GM20000 (cell line): ENCODE measurements around the gene TOX4.
A peak's percentile ranks its signal among the peaks of the same experiment; 100 is the strongest.

Experiments
- DNase-seq: peaks from one replicate; pipeline ENCODE4 v3.0.0; 2012; ENCODE audit warnings: low spot score
- CTCF ChIP-seq: IDR thresholded peaks from 2 replicates; pipeline ENCODE4 v1.5.1; 2012; ENCODE audit warnings: mild to moderate bottlenecking, control low read depth; ENCODE audit errors: extremely low read depth, missing control alignments

The TOX4 gene

DNA sequence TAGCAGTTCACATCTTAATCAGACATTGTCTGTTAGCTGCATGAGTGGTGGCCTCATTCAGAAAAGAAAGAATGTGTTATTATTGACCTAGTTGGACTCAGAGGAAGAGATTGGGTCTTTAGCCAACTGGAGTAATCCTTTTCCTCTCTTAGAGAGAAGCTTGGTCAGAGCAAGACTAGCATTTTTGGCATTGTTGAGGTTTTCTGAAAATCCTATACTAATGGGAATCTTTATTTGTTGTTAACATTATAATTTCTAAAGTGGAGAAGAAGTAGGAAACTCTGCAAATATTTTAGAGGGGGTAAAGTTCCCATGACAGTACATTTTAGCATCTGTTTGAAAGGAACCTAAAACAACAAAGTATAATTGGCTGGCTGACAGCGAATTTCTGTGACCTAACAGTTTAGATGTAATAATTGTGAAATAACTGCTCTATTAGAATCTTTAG, 9.7 kb downstream of the TOX4 start:
- DNase-seq = no peak

DNA sequence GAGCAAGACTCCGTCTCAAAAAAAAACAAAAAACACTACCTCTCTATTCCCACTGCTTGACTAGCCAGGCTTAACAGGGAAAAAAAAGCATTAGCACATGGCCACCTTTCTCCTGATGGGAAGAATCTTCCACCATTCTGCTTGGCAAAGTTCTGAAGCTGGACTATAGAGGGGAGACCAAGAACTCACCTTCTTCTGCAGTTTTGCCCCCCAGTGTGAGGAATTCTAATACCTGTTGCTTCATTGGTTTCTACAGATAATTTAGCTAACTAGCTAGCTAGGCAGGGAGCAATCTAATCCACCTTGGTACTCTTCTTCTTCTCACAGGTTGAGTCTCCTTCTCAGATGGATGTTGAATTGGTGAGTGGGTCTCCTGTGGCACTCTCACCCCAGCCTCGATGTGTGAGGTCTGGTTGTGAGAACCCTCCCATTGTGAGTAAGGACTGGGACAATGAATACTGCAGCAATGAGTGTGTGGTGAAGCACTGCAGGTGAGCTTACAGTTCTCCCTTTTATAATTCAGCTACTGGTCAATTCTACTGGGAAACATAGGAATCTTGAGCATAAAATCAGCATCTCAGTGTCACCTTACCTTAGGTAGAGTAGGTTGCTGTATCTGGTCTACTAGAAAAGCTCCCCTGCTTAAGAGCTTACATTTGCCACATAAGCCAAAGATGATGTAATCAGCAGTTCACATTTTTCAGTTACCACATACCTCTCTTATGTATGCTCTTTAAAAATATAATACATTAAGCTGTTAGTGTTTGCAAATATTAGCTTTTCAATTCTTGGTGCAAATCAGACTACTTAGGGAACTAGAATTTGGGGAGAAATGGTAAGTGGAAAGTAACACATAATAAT, 18.1 kb downstream of the TOX4 start:
- DNase-seq = no peak
- no peak for TF ChIP-seq CTCF

More for the DNA sequence above, 9.7 kb downstream of the TOX4 start:
- TF ChIP-seq CTCF = no peak

GRCh38 chr14:21496453-21496852, 19.5 kb downstream of the TOX4 start:
- no peak for TF ChIP-seq CTCF
- no peak for DNase-seq

GRCh38 chr14:21498540-21499526, 21.8 kb downstream of the TOX4 start:
- DNase-seq = peak; percentile 32
- TF ChIP-seq CTCF = no peak

GRCh38 chr14:21501568-21501967, 24.6 kb downstream of the TOX4 start:
- DNase-seq = no peak
- no peak for TF ChIP-seq CTCF

DNA sequence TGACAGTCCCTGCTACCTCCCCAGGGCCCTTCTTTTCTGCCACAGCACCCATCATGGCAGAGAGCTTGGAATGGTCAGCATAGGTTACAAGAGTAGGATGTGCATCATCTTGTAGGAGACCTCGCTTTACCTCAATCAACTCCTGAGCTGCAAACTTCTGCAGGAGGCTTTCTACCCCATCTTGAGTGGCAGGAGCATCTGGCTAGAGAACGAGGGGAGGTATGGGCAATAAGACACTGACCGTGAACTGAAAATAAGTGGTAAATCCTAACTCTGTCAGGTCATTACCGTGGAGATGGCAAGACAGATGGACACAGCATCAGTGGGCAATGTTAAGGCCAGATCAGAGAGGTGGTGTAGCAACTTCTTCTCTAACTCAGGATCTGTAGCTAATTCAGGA, 26.4 kb downstream of the TOX4 start:
- no peak for TF ChIP-seq CTCF
- DNase-seq = no peak
